ENCODE measurements around the gene C2orf68. TPM values are rescaled to one million over a fixed set of nuclear protein-coding genes. Genes with fewer than 3 reads are reported as not detected.
"Not testable (repeated sequence)": the region's sequence is repeated elsewhere in the genome, so short reads cannot be mapped to it uniquely, and the experiment has no call there.

Gene C2orf68
- total RNA-seq, 1 experiment from 2014 or later, result 34.0 TPM

- in situ Hi-C loops (cut with HindIII; ENCODE audit: low sequenced_read_pairs), result no loop called here
- peak; percentile 40 for DNase-seq (ENCODE audit: low spot score)
These were observed 9.9 kb downstream of the C2orf68 start for GRCh38 chr2:85601771-85602475.

GRCh38 chr2:85600951-85601770 lies 10.7 kb downstream of the C2orf68 start:
- in situ Hi-C loops (cut with HindIII; ENCODE audit: low sequenced_read_pairs), result no loop called here
- DNase-seq (ENCODE audit: low spot score), result no peak

GRCh38 chr2:85600235-85600575 lies 11.7 kb downstream of the C2orf68 start:
- DNase-seq (ENCODE audit: low spot score), result no peak
- in situ Hi-C loops (cut with HindIII; ENCODE audit: low sequenced_read_pairs), result no loop called here

- no peak for DNase-seq (ENCODE audit: low spot score)
- in situ Hi-C loops (cut with HindIII; ENCODE audit: low sequenced_read_pairs), result no loop called here
These were observed 12.2 kb downstream of the C2orf68 start for GRCh38 chr2:85599468-85600234.

- no peak for DNase-seq (ENCODE audit: low spot score)
- in situ Hi-C loops (cut with HindIII; ENCODE audit: low sequenced_read_pairs), result no loop called here
These were observed 13.1 kb downstream of the C2orf68 start for GRCh38 chr2:85598594-85599340.

GRCh38 chr2:85597241-85597640 lies 14.6 kb downstream of the C2orf68 start:
- DNase-seq (ENCODE audit: low spot score), result no peak

GRCh38 chr2:85596486-85597143 lies 15.3 kb downstream of the C2orf68 start:
- in situ Hi-C loops (cut with HindIII; ENCODE audit: low sequenced_read_pairs), result no loop called here
- DNase-seq (ENCODE audit: low spot score), result no peak

More at GRCh38 chr2:85597241-85597640, 14.6 kb downstream of the C2orf68 start:
- in situ Hi-C loops (cut with HindIII; ENCODE audit: low sequenced_read_pairs), result no loop called here

- DNase-seq (ENCODE audit: low spot score), result no peak
- in situ Hi-C loops (cut with HindIII; ENCODE audit: low sequenced_read_pairs), result no loop called here
These were observed 15.9 kb downstream of the C2orf68 start for GRCh38 chr2:85596026-85596333.

GRCh38 chr2:85595301-85596025 lies 16.4 kb downstream of the C2orf68 start, which contains the start of gene RNF181:
Gene RNF181, plus strand, starts transcription at chr2:85595745. Its CDS starts 19 bp downstream, at chr2:85595764.
- in situ Hi-C loops (cut with HindIII; ENCODE audit: low sequenced_read_pairs), result no loop called here
- peak; percentile 100 for DNase-seq (ENCODE audit: low spot score)

GRCh38 chr2:85594715-85595300 lies 17.1 kb downstream of the C2orf68 start:
- in situ Hi-C loops (cut with HindIII; ENCODE audit: low sequenced_read_pairs), result no loop called here
- DNase-seq (ENCODE audit: low spot score), result no peak

GRCh38 chr2:85593023-85593422 lies 18.8 kb downstream of the C2orf68 start:
- in situ Hi-C loops (cut with HindIII; ENCODE audit: low sequenced_read_pairs), result no loop called here
- DNase-seq (ENCODE audit: low spot score), result no peak

GRCh38 chr2:85592299-85592698 lies 19.6 kb downstream of the C2orf68 start:
- in situ Hi-C loops (cut with HindIII; ENCODE audit: low sequenced_read_pairs); DNase-seq (ENCODE audit: low spot score): not testable (repeated sequence)

GRCh38 chr2:85591563-85591962 lies 20.3 kb downstream of the C2orf68 start:
- in situ Hi-C loops (cut with HindIII; ENCODE audit: low sequenced_read_pairs), result no loop called here
- no peak for DNase-seq (ENCODE audit: low spot score)

- in situ Hi-C loops (cut with HindIII; ENCODE audit: low sequenced_read_pairs), result no loop called here
- no peak for DNase-seq (ENCODE audit: low spot score)
These were observed 20.9 kb downstream of the C2orf68 start for GRCh38 chr2:85590950-85591349.

GRCh38 chr2:85589982-85590791 lies 21.7 kb downstream of the C2orf68 start:
- DNase-seq (ENCODE audit: low spot score), result no peak
- in situ Hi-C loops (cut with HindIII; ENCODE audit: low sequenced_read_pairs), result no loop called here

GRCh38 chr2:85589181-85589580 lies 22.7 kb downstream of the C2orf68 start:
- in situ Hi-C loops (cut with HindIII; ENCODE audit: low sequenced_read_pairs), result no loop called here
- no peak for DNase-seq (ENCODE audit: low spot score)

- DNase-seq (ENCODE audit: low spot score), result no peak
- in situ Hi-C loops (cut with HindIII; ENCODE audit: low sequenced_read_pairs), result no loop called here
These were observed 23.2 kb downstream of the C2orf68 start for GRCh38 chr2:85588645-85589044.

Data from G401 (cell line).